GM21360 (cell line): ENCODE measurements around the gene RHOXF2.
"Not testable (repeated sequence)": the region's sequence is repeated elsewhere in the genome, so short reads cannot be mapped to it uniquely, and the experiment has no call there.

Source experiments
- ATAC-seq: cut with Tn5 transposase; IDR thresholded peaks from one replicate; pipeline ENCODE4 v1.9.1; 2021; ENCODE audit warnings: mild to moderate bottlenecking, moderate library complexity; ENCODE audit not compliant: unreplicated experiment

Gene RHOXF2

GRCh38 chrX:120196626-120197283 lies 38.3 kb downstream of the RHOXF2 start:
- not testable (repeated sequence) for ATAC-seq

GRCh38 chrX:120200851-120201250 lies 42.4 kb downstream of the RHOXF2 start:
- no peak for ATAC-seq

- no peak for ATAC-seq
Measured at GRCh38 chrX:120205816-120206753, 47.7 kb downstream of the RHOXF2 start.

GRCh38 chrX:120207009-120207605 lies 48.7 kb downstream of the RHOXF2 start:
- no peak for ATAC-seq

- ATAC-seq: peak; percentile 66
Measured at GRCh38 chrX:120213438-120214265, 55.2 kb downstream of the RHOXF2 start.
